Renal cortical epithelial cell (primary cell): ENCODE measurements around the gene KEAP1. TPM values are rescaled to one million over a fixed set of nuclear protein-coding genes. Genes with fewer than 3 reads are reported as not detected.
"Not testable (repeated sequence)": the region's sequence is repeated elsewhere in the genome, so short reads cannot be mapped to it uniquely, and the experiment has no call there.

Source experiments
- DNase-seq: peaks from one replicate; pipeline ENCODE4 v3.0.0-alpha.2; 2011; ENCODE audit warnings: low read depth
- total RNA-seq: library from RNA; depleted of rRNA; stranded (reverse); fragments of >200 nt; gene quantifications from 2 replicates; pipeline ENCODE4 v1.2.3, GENCODE V29; 2014

KEAP1 gene
- total RNA-seq, 1 donor from 2014 or later = 75.4 TPM

- DNase-seq = no peak
These were observed 5.8 kb downstream of the KEAP1 start for GRCh38 chr19:10497371-10497770.

- DNase-seq = no peak
These were observed 11.6 kb downstream of the KEAP1 start for GRCh38 chr19:10491472-10492047.

GRCh38 chr19:10486551-10486950 is 16.6 kb downstream of the KEAP1 start:
- no peak for DNase-seq

GRCh38 chr19:10478903-10479384 is 24.2 kb downstream of the KEAP1 start:
- DNase-seq = peak; percentile 80

- no peak for DNase-seq
These were observed 24.7 kb downstream of the KEAP1 start for GRCh38 chr19:10478476-10478875.

GRCh38 chr19:10474962-10475451 is 28.1 kb downstream of the KEAP1 start:
- DNase-seq = no peak

GRCh38 chr19:10473192-10473591 is 30.0 kb downstream of the KEAP1 start:
- DNase-seq = no peak

- DNase-seq = peak; percentile 42
These were observed 31.2 kb downstream of the KEAP1 start for GRCh38 chr19:10471909-10472308.

GRCh38 chr19:10468133-10468532 is 35.0 kb downstream of the KEAP1 start:
- DNase-seq = no peak

GRCh38 chr19:10467104-10467706 is 36.0 kb downstream of the KEAP1 start:
- DNase-seq = no peak

- DNase-seq = no peak
These were observed 38.7 kb downstream of the KEAP1 start for GRCh38 chr19:10464456-10464855.

- DNase-seq = no peak
These were observed 40.6 kb downstream of the KEAP1 start for GRCh38 chr19:10462557-10462956.

- DNase-seq = not testable (repeated sequence)
These were observed 41.1 kb downstream of the KEAP1 start for GRCh38 chr19:10462042-10462441.

- peak; percentile 76 for DNase-seq
These were observed 41.9 kb downstream of the KEAP1 start for GRCh38 chr19:10461047-10461949.

- DNase-seq = no peak
These were observed 42.5 kb downstream of the KEAP1 start for GRCh38 chr19:10460714-10461046.

GRCh38 chr19:10458733-10459132 is 44.4 kb downstream of the KEAP1 start:
- DNase-seq = not testable (repeated sequence)

- no peak for DNase-seq
These were observed 48.9 kb downstream of the KEAP1 start for GRCh38 chr19:10454267-10454666.

- DNase-seq = no peak
These were observed 49.3 kb downstream of the KEAP1 start for GRCh38 chr19:10453852-10454251.

- DNase-seq = no peak
These were observed 50.2 kb downstream of the KEAP1 start for GRCh38 chr19:10452726-10453618.

- no peak for DNase-seq
These were observed 52.1 kb downstream of the KEAP1 start for GRCh38 chr19:10450853-10451609.
